K562 (cell line): ENCODE measurements around the gene CERS6. TPM values are rescaled to one million over a fixed set of nuclear protein-coding genes. Genes with fewer than 3 reads are reported as not detected.

Experiments used
- ATAC-seq: fragments of 200-7000 bp; cut with Tn5 transposase; 3 replicates; pipeline ENCODE4 v1.9.1; 2020; ENCODE audit warnings: moderate library complexity
- BruUV-seq: library from RNA; stranded (reverse); fragments of 400-500 nt; replicated peaks from 2 replicates; lab custom pipeline; 2021; lab: Mats Ljungman, UMichigan
- CTCF ChIA-PET: fragments of 300-600 bp; formaldehyde crosslinking; extraction: SDS; loops from one replicate; lab custom pipeline; 2021; ENCODE audit warnings: low intra/inter-chr PET ratio; lab: Yijun Ruan, JAX
- POLR2A ChIA-PET: fragments of 300-600, 350-650 bp; sonication (Branson Sonifier 250); formaldehyde crosslinking; extraction: SDS; loops from one replicate; lab custom pipeline; 2021; ENCODE audit warnings: antibody characterized with exemption, inconsistent platforms; lab: Yijun Ruan, JAX
- DNase-seq, 4 experiments: peaks; one replicate each; pipeline versions ENCODE4 v3.0.0 to v3.0.0-alpha.2; 2011 to 2018; ENCODE audit warnings: low spot score in 3 of 4, mixed read lengths in 3 of 4; ENCODE audit errors: extremely low read depth in 1 of 4
- FAIRE-seq: peaks from 2 replicates; lab custom pipeline; 2011; peaks lifted over from hg19 to GRCh38; lab: Jason Lieb, UNC
- H2AFZ ChIP-seq: 2 replicates; pipeline ENCODE4 v1.6.0; 2011; ENCODE audit warnings: low read depth, low read length, control low read depth, inconsistent platforms
- H3K27ac ChIP-seq: fragments of 200-600 bp; 3 replicates; pipeline ENCODE4 v1.8.0; 2011; ENCODE audit warnings: low read depth, mild to moderate bottlenecking, control low read depth, inconsistent platforms, low read length, moderate library complexity, mixed read lengths; ENCODE audit errors: extremely low read depth
- H3K27me3 ChIP-seq, 2 experiments: fragments of 300-600 bp in 1 of 2; 2 replicates in 1 of 2; 3 replicates in 1 of 2; pipeline versions ENCODE4 v1.6.0 to v1.8.0; 2011; ENCODE audit warnings: inconsistent platforms in 2 of 2, low read length in 2 of 2, mild to moderate bottlenecking in 1 of 2, mixed read lengths in 1 of 2, moderate library complexity in 1 of 2; ENCODE audit not compliant: control insufficient read depth in 2 of 2, insufficient read depth in 2 of 2
- H3K36me3 ChIP-seq: fragments of 300-600 bp; 3 replicates; pipeline ENCODE4 v1.8.0; 2011; ENCODE audit warnings: mild to moderate bottlenecking, low read length, inconsistent platforms; ENCODE audit not compliant: control insufficient read depth, insufficient read depth
- H3K4me1 ChIP-seq, 2 experiments: fragments of 200-600 bp in 1 of 2; replicated peaks in 1 of 2; 2 replicates in 1 of 2; 3 replicates in 1 of 2; pipeline versions ENCODE4 v1.5.1 to v1.8.0; 2011; ENCODE audit warnings: inconsistent platforms in 2 of 2, low read length in 2 of 2, mild to moderate bottlenecking in 1 of 2, mixed read lengths in 1 of 2, moderate library complexity in 1 of 2; ENCODE audit not compliant: control insufficient read depth in 2 of 2, insufficient read depth in 2 of 2
- H3K4me2 ChIP-seq: 2 replicates; pipeline ENCODE4 v1.6.1; 2011; ENCODE audit warnings: low read length, control low read depth, inconsistent platforms, mixed read lengths; ENCODE audit not compliant: insufficient read depth
- H3K4me3 ChIP-seq: fragments of 200-600 bp; sonication (generic), shearing (Covaris generic); 2 replicates; pipeline ENCODE4 v1.5.1; 2016; ENCODE audit warnings: control low read depth, inconsistent platforms
- H3K79me2 ChIP-seq: fragments of 200-600 bp; 3 replicates; pipeline ENCODE4 v1.8.0; 2011; ENCODE audit warnings: low read length, inconsistent platforms; ENCODE audit not compliant: control insufficient read depth, insufficient read depth
- H3K9ac ChIP-seq, 2 experiments: 2 replicates each; pipeline versions ENCODE4 v1.6.0 to v1.6.1; 2011; ENCODE audit warnings: low read depth in 2 of 2, low read length in 2 of 2, control low read depth in 1 of 2, inconsistent platforms in 1 of 2, mild to moderate bottlenecking in 1 of 2, mixed read lengths in 1 of 2; ENCODE audit not compliant: insufficient read depth in 1 of 2
- H3K9me1 ChIP-seq: one replicate; pipeline ENCODE4 v1.6.0; 2011; ENCODE audit warnings: inconsistent platforms, mild to moderate bottlenecking, low read length, moderate library complexity; ENCODE audit not compliant: control insufficient read depth, insufficient read depth
- H3K9me3 ChIP-seq: replicated peaks from 2 replicates; pipeline ENCODE4 v1.5.1; 2011; ENCODE audit warnings: low read depth, low read length, inconsistent platforms; ENCODE audit not compliant: control insufficient read depth, insufficient read depth
- H4K20me1 ChIP-seq: replicated peaks from 2 replicates; pipeline ENCODE4 v1.6.1; 2011; ENCODE audit warnings: low read length, inconsistent platforms, mixed read lengths; ENCODE audit not compliant: control insufficient read depth, insufficient read depth
- ASH1L ChIP-seq: fragments of 450-650 bp; IDR thresholded peaks from 2 replicates; pipeline ENCODE4 v1.6.1; 2018; ENCODE audit warnings: borderline replicate concordance, mild to moderate bottlenecking, low read depth; ENCODE audit not compliant: partially characterized antibody
- CAMTA2 ChIP-seq: fragments of 250-450 bp; sonication (Bioruptor Pico); conservative IDR thresholded peaks from 2 replicates; pipeline ENCODE4 v1.5.1; 2022
- CXXC5 ChIP-seq: fragments of 250-450 bp; sonication (Bioruptor Pico); IDR thresholded peaks from 2 replicates; pipeline ENCODE4 v1.8.0; 2022; ENCODE audit warnings: inconsistent platforms, mild to moderate bottlenecking, moderate library complexity
- DMBX1 ChIP-seq: fragments of 250-450 bp; sonication (Bioruptor Pico); IDR thresholded peaks from 2 replicates; pipeline ENCODE4 v1.8.0; 2022; ENCODE audit warnings: inconsistent platforms, mild to moderate bottlenecking, moderate library complexity, borderline replicate concordance
- ERF ChIP-seq: fragments of 450-650 bp; formaldehyde crosslinking; IDR thresholded peaks from 2 replicates; pipeline ENCODE4 v1.4.0; 2020; ENCODE audit warnings: mild to moderate bottlenecking, mixed read lengths
- GTF2A2 ChIP-seq: IDR thresholded peaks from 2 replicates; pipeline ENCODE4 v1.6.1; 2016; ENCODE audit warnings: mild to moderate bottlenecking, missing genetic modification characterization, missing compliant biosample characterization
- HDAC8 ChIP-seq: fragments of 450-650 bp; IDR thresholded peaks from 2 replicates; pipeline ENCODE4 v1.6.1; 2016; ENCODE audit warnings: mild to moderate bottlenecking, missing genetic modification characterization, moderate library complexity, missing compliant biosample characterization
- KDM4B ChIP-seq, 2 experiments: fragments of 450-650 bp in 1 of 2; sonication (generic) in 1 of 2; IDR thresholded peaks; 2 replicates each; pipeline ENCODE4 v1.6.1; 2016 to 2017; ENCODE audit warnings: borderline replicate concordance in 2 of 2, antibody characterized with exemption in 1 of 2, low read depth in 1 of 2, mild to moderate bottlenecking in 1 of 2
- NR4A1 ChIP-seq, 2 experiments: fragments of 250-450 bp in 1 of 2; fragments of 450-650 bp in 1 of 2; sonication (Bioruptor Pico) in 1 of 2; IDR thresholded peaks; 2 replicates each; pipeline versions ENCODE4 v1.4.0 to v1.6.1; 2016 to 2020; ENCODE audit warnings: mild to moderate bottlenecking in 2 of 2, missing compliant biosample characterization in 1 of 2, missing genetic modification characterization in 1 of 2, moderate library complexity in 1 of 2
- POLR2H ChIP-seq: IDR thresholded peaks from 2 replicates; pipeline ENCODE4 v1.6.1; 2016; ENCODE audit warnings: missing genetic modification characterization, low read depth, mild to moderate bottlenecking, control low read depth, missing compliant biosample characterization, moderate library complexity
- PTTG1 ChIP-seq: fragments of 450-650 bp; IDR thresholded peaks from 2 replicates; pipeline ENCODE4 v1.6.1; 2016; ENCODE audit warnings: low read depth, mild to moderate bottlenecking, missing genetic modification characterization, missing compliant biosample characterization
- ZNF311 ChIP-seq: fragments of 250-450 bp; sonication (Bioruptor Pico); IDR thresholded peaks from 2 replicates; pipeline ENCODE4 v1.4.0; 2020; ENCODE audit warnings: mild to moderate bottlenecking, moderate library complexity
- WGBS: fragments of 100-300 bp; shearing (Covaris generic); methylation state at CpG from one replicate; pipeline ENCODE4 v1.1.6; 2016; ENCODE audit warnings: low coverage, mixed read lengths; ENCODE audit not compliant: insufficient coverage; ENCODE audit errors: missing lambda C conversion rate; 5-methylcytosine and 5-hydroxymethylcytosine counted together
- in situ Hi-C: fragments of 300-500 bp; cut with MboI; formaldehyde crosslinking; loops from 4 replicates; pipeline ENCODE4 v1.15.0; 2018; ENCODE audit warnings: inconsistent platforms, mixed read lengths
- intact Hi-C: fragments of 100-400 bp; cut with micrococcal nuclease; formaldehyde crosslinking; loops from 2 replicates; pipeline ENCODE4 v1.14.2; 2022
- polyA plus RNA-seq, 8 experiments: library from polyadenylated mRNA; depleted of rRNA in 4 of 8; stranded (reverse) in 5 of 8; unstranded in 3 of 8; fragments of >200 nt; fragmentation: Nextera tagmentation in 2 of 8; fragmentation: Illumina TruSeq in 1 of 8; extraction: Ambion mirVana in 2 of 8; extraction: Trizol in 1 of 8; gene quantifications; 2 replicates each; pipeline versions ENCODE4 v1.2.1 to v1.2.3, GENCODE V29; 2011 to 2014; ENCODE audit warnings: inconsistent platforms in 1 of 8, missing spikeins in 1 of 8
- total RNA-seq, 7 experiments: library from RNA; depleted of rRNA in 6 of 7; stranded (reverse); fragments of >200 nt in 6 of 7; fragmentation: Illumina TruSeq in 2 of 7; extraction: Trizol in 2 of 7; gene quantifications; 2 replicates each; pipeline versions ENCODE4 v1.2.1 to v1.2.3, GENCODE V29; 2011 to 2021; ENCODE audit warnings: low replicate concordance in 1 of 7
- TF ChIP-seq, protein P1 (sequence below): sonication (generic); formaldehyde crosslinking; IDR thresholded peaks from 2 replicates; pipeline ENCODE4 v1.8.0; 2022; ENCODE audit warnings: missing genetic modification reagents, mild to moderate bottlenecking, moderate library complexity, borderline replicate concordance
- TF ChIP-seq, protein P2 (sequence below): sonication (generic); formaldehyde crosslinking; IDR thresholded peaks from 2 replicates; pipeline ENCODE4 v1.9.0; 2022; ENCODE audit warnings: mild to moderate bottlenecking, missing genetic modification reagents
- TF ChIP-seq, protein P3 (sequence below): fragments of 250-450 bp; sonication (Bioruptor Pico); IDR thresholded peaks from 2 replicates; pipeline ENCODE4 v1.8.0; 2022; ENCODE audit warnings: inconsistent platforms, mild to moderate bottlenecking, moderate library complexity, borderline replicate concordance
- TF ChIP-seq, protein P4 (sequence below): sonication (generic); formaldehyde crosslinking; IDR thresholded peaks from 2 replicates; pipeline ENCODE4 v1.8.0; 2022; ENCODE audit warnings: mild to moderate bottlenecking, missing genetic modification reagents
- TF ChIP-seq, protein P5 (sequence below): fragments of 450-650 bp; formaldehyde crosslinking; IDR thresholded peaks from 2 replicates; pipeline ENCODE4 v1.4.0; 2022; ENCODE audit warnings: mild to moderate bottlenecking, moderate library complexity

CERS6 gene
- total and polyA plus RNA-seq, 9 of the 15 experiments (the other 6 are each of a cell fraction or from before 2014, with no cell fraction given), result 1.6 to 13.6 (median 11.4) TPM

DNA sequence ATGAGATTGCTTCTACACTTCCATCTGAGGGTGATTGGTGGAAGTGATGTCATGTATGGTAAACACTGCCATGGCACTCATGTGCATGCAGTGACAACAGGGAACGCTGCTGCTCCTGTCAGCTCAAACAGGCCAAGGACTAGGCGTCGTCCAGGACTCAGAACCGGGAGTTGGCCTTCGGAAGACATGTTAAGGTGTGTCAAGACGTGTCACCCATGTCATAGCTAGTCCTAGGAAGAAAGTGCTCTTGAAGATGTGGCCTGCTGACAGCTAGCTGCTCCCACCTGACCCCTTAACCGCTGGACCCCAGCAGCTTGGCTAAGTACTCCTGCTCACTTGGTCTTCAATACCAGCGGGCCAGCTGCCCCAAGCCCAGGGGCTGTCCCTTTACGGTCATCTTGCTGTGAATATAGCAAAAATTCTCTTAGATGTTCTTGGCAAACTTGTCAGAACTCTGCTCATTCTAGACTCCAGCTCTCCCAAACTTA lies 340.1 kb downstream of the CERS6 start:
- H3K27me3 ChIP-seq, result no peaks in the 10 kb centered on the region
- H3K79me2 ChIP-seq, result no peaks in the 10 kb centered on the region
- H3K4me2 ChIP-seq, result peak overlapping the region; percentile 59
- H3K36me3 ChIP-seq, result no peaks in the 10 kb centered on the region
- in situ Hi-C loops, result no loop called here
- POLR2A ChIA-PET, result interaction anchor here (1.0 to 3.0 kb wide), 5 partner anchors 9 to 56 kb away, joined by 4 to 17 read pairs (median 5); no protein-coding TSS in a partner anchor
- no peaks in the 10 kb centered on the region for H4K20me1 ChIP-seq
- peak overlapping the region; percentile 82 for H2AFZ ChIP-seq
- WGBS, result 44% methylated on average over 9 of the region's 9 CpGs
- DNase-seq, result peak in 2 of 4 experiments; percentile 38 to 59
- peaks cover 4% of the 10 kb centered on the region for H3K9me1 ChIP-seq
- peaks cover 17 to 53% of the 10 kb centered on the region in 2 experiments for H3K4me1 ChIP-seq
- peak; percentile 4 for ATAC-seq
- peak overlapping the region; percentile 67 to 73 for H3K9ac ChIP-seq
- CTCF ChIA-PET, result no interaction called here
- no peaks in the 10 kb centered on the region for H3K9me3 ChIP-seq
- no peak for FAIRE-seq
- TSS peak; percentile 50 for BruUV-seq
- intact Hi-C loops, result no loop called here
- peak overlapping the region; percentile 82 for H3K27ac ChIP-seq
- H3K4me3 ChIP-seq, result no peak overlapping the region
- no peak for TF ChIP-seq NR4A1 (CRISPR knock-in tag; IDR thresholded peaks at IDR 0.05)
- TF ChIP-seq NR4A1 (tag; IDR thresholded peaks at IDR 0.05), result peak; percentile 83; the same call in 1 of the 2 replicates
- TF ChIP-seq ZNF311 (CRISPR knock-in tag), result peak; percentile 63; the same call in 1 of the 2 replicates
- TF ChIP-seq, protein P1, sequence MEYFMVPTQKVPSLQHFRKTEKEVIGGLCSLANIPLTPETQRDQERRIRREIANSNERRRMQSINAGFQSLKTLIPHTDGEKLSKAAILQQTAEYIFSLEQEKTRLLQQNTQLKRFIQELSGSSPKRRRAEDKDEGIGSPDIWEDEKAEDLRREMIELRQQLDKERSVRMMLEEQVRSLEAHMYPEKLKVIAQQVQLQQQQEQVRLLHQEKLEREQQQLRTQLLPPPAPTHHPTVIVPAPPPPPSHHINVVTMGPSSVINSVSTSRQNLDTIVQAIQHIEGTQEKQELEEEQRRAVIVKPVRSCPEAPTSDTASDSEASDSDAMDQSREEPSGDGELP, result 0 out of 2 replicates have a peak, but pooled peaks have one; percentile 29
- TF ChIP-seq ASH1L, result no peak
- TF ChIP-seq KDM4B (IDR thresholded peaks at IDR 0.05; ENCODE audit: borderline replicate concordance in 2 of 2, low read depth in 1 of 2), result no peak
- TF ChIP-seq, protein P2, sequence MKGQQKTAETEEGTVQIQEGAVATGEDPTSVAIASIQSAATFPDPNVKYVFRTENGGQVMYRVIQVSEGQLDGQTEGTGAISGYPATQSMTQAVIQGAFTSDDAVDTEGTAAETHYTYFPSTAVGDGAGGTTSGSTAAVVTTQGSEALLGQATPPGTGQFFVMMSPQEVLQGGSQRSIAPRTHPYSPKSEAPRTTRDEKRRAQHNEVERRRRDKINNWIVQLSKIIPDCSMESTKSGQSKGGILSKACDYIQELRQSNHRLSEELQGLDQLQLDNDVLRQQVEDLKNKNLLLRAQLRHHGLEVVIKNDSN (CRISPR knock-in tag), result 0 out of 2 replicates have a peak, but pooled peaks have one; percentile 5
- TF ChIP-seq HDAC8 (tag), result peak; percentile 71; the same call in 1 of the 2 replicates
- TF ChIP-seq CXXC5 (CRISPR knock-in tag), result peak; percentile 11; the same call in 1 of the 2 replicates
- TF ChIP-seq PTTG1 (tag), result peak; percentile 52
- no peak for TF ChIP-seq POLR2H
- TF ChIP-seq ERF, result peak; percentile 91
- TF ChIP-seq DMBX1 (CRISPR knock-in tag), result peak; percentile 91
- TF ChIP-seq, protein P3, sequence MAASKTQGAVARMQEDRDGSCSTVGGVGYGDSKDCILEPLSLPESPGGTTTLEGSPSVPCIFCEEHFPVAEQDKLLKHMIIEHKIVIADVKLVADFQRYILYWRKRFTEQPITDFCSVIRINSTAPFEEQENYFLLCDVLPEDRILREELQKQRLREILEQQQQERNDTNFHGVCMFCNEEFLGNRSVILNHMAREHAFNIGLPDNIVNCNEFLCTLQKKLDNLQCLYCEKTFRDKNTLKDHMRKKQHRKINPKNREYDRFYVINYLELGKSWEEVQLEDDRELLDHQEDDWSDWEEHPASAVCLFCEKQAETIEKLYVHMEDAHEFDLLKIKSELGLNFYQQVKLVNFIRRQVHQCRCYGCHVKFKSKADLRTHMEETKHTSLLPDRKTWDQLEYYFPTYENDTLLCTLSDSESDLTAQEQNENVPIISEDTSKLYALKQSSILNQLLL, result no peak
- TF ChIP-seq, protein P4, sequence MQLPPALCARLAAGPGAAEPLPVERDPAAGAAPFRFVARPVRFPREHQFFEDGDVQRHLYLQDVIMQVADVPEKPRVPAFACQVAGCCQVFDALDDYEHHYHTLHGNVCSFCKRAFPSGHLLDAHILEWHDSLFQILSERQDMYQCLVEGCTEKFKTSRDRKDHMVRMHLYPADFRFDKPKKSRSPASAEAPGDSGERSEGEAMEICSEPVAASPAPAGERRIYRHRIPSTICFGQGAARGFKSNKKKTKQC (CRISPR knock-in tag), result no peak
- TF ChIP-seq CAMTA2 (CRISPR knock-in tag), result peak; percentile 43; the same call in 1 of the 2 replicates
- TF ChIP-seq, protein P5, sequence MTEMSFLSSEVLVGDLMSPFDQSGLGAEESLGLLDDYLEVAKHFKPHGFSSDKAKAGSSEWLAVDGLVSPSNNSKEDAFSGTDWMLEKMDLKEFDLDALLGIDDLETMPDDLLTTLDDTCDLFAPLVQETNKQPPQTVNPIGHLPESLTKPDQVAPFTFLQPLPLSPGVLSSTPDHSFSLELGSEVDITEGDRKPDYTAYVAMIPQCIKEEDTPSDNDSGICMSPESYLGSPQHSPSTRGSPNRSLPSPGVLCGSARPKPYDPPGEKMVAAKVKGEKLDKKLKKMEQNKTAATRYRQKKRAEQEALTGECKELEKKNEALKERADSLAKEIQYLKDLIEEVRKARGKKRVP (CRISPR knock-in tag), result peak; percentile 40; the same call in 1 of the 2 replicates
- TF ChIP-seq GTF2A2 (tag), result peak; percentile 73
